Body of pancreas (tissue), 4 donors: ENCODE data around the gene ARPP21. TPM values are rescaled to one million over a fixed set of nuclear protein-coding genes. Genes with fewer than 3 reads are reported as not detected.

Source experiments
- ATAC-seq: fragments of 150-250 bp; one replicate; pipeline ENCODE4 v1.9.1; 2016
- DNase-seq, 4 donors: peaks; one replicate each; pipeline ENCODE4 v3.0.0-alpha.2; 2019
- H3K27ac ChIP-seq, 4 donors: fragments of 200-600 bp; sonication (generic); 1 replicate in 3 of 4; 2 replicates in 1 of 4; pipeline versions ENCODE4 v1.5.1 to v1.6.1; 2016 to 2019; ENCODE audit warnings: mild to moderate bottlenecking in 1 of 4, mixed read lengths in 1 of 4, moderate library complexity in 1 of 4
- H3K27me3 ChIP-seq, 2 donors: fragments of 200-600 bp; sonication (generic); one replicate each; pipeline ENCODE4 v1.6.0; 2016; ENCODE audit warnings: mild to moderate bottlenecking in 1 of 2
- H3K36me3 ChIP-seq, 2 donors: fragments of 200-600 bp; sonication (generic); replicated peaks in 1 of 2; 2 replicates each; pipeline ENCODE4 v1.5.1; 2016; ENCODE audit warnings: low read depth in 2 of 2; ENCODE audit not compliant: insufficient read depth in 1 of 2
- H3K4me1 ChIP-seq: fragments of 200-600 bp; sonication (generic); one replicate; pipeline ENCODE4 v1.6.0; 2016
- H3K4me3 ChIP-seq, 2 donors: fragments of 200-600 bp; sonication (generic); 1 replicate in 1 of 2; 2 replicates in 1 of 2; pipeline ENCODE4 v1.5.1; 2016 to 2019
- H3K9me3 ChIP-seq, 3 donors: fragments of 200-600 bp; sonication (generic); 1 replicate in 2 of 3; 2 replicates in 1 of 3; pipeline ENCODE4 v1.5.1; 2016
- CTCF ChIP-seq, 7 experiments: fragments of 450-650 bp in 4 of 7; fragments of 200-600 bp in 3 of 7; sonication (generic) in 3 of 7; IDR thresholded peaks; one replicate each; pipeline ENCODE4 v1.5.1; 2016 to 2019; ENCODE audit warnings: antibody characterized with exemption in 7 of 7
- POLR2A ChIP-seq, 3 donors: fragments of 450-650 bp; IDR thresholded peaks; one replicate each; pipeline ENCODE4 v1.6.1; 2016; ENCODE audit warnings: antibody characterized with exemption in 3 of 3, mild to moderate bottlenecking in 2 of 3
- WGBS, 2 donors: methylation state at CpG; one replicate each; pipeline ENCODE4 v1.1.5; 2017; 5-methylcytosine and 5-hydroxymethylcytosine counted together
- intact Hi-C: fragments of 100-400 bp; cut with DNase I; formaldehyde crosslinking; loops from one replicate; pipeline ENCODE4 v1.15.1; 2023
- total RNA-seq, 2 donors: library from RNA; depleted of rRNA; stranded (reverse); fragments of >200 nt; gene quantifications; one replicate each; pipeline ENCODE4 v1.1.0, GENCODE V29; 2016

ARPP21 gene
- total RNA-seq, 2 donors from 2014 or later, result not detected

- DNase-seq, result no peak
- H3K36me3 ChIP-seq, result no peaks in the 10 kb centered on the region
- intact Hi-C loops, result no loop called here
- H3K27me3 ChIP-seq, result no peaks in the 10 kb centered on the region
- H3K27ac ChIP-seq, result no peak overlapping the region
- no peaks in the 10 kb centered on the region for H3K9me3 ChIP-seq
- H3K4me1 ChIP-seq, result no peaks in the 10 kb centered on the region
- ATAC-seq, result no peak
- WGBS, 2 donors, result 50 to 52% methylated on average over 3 of the region's 3 CpGs
- H3K4me3 ChIP-seq, result no peak overlapping the region
- TF ChIP-seq CTCF (IDR thresholded peaks at IDR 0.05) (no peak), POLR2A (IDR thresholded peaks at IDR 0.05) (no peak)
Observed at GRCh38 chr3:35709691-35710090, 70.4 kb downstream of the ARPP21 start.

GRCh38 chr3:35710554-35710953 is 71.2 kb downstream of the ARPP21 start:
- Histone ChIP-seq H3K27ac (no peak overlapping the region), H3K27me3 (no peaks in the 10 kb centered on the region), H3K9me3 (no peaks in the 10 kb centered on the region), H3K4me1 (no peaks in the 10 kb centered on the region), H3K36me3 (no peaks in the 10 kb centered on the region), H3K4me3 (no peak overlapping the region)
- ATAC-seq, result no peak
- TF ChIP-seq POLR2A (IDR thresholded peaks at IDR 0.05), result no peak
- TF ChIP-seq CTCF (IDR thresholded peaks at IDR 0.05), result no peak
- no peak for DNase-seq
- intact Hi-C loops, result no loop called here
- 35 to 50% methylated on average over 1 of the region's 1 CpG for WGBS, 2 donors

GRCh38 chr3:35718921-35719320 is 79.6 kb downstream of the ARPP21 start:
- ATAC-seq, result no peak
- 82 to 91% methylated on average over 1 of the region's 1 CpG for WGBS, 2 donors
- no peaks in the 10 kb centered on the region for H3K27me3 ChIP-seq
- no peak overlapping the region for H3K4me3 ChIP-seq
- H3K27ac ChIP-seq, result no peak overlapping the region
- intact Hi-C loops, result no loop called here
- H3K36me3 ChIP-seq, result no peaks in the 10 kb centered on the region
- DNase-seq, result no peak
- TF ChIP-seq CTCF (IDR thresholded peaks at IDR 0.05) (no peak), POLR2A (IDR thresholded peaks at IDR 0.05) (no peak)
- no peaks in the 10 kb centered on the region for H3K4me1 ChIP-seq
- no peaks in the 10 kb centered on the region for H3K9me3 ChIP-seq

- no peaks in the 10 kb centered on the region for H3K4me1 ChIP-seq
- WGBS, 2 donors, result 70 to 90% methylated on average over 6 to 8 of the region's 8 CpGs
- no peak for ATAC-seq
- no peak overlapping the region for H3K4me3 ChIP-seq
- DNase-seq, result no peak
- intact Hi-C loops, result no loop called here
- H3K9me3 ChIP-seq, result no peaks in the 10 kb centered on the region
- H3K27me3 ChIP-seq, result no peaks in the 10 kb centered on the region
- no peak overlapping the region for H3K27ac ChIP-seq
- no peaks in the 10 kb centered on the region for H3K36me3 ChIP-seq
- no peak for TF ChIP-seq POLR2A (IDR thresholded peaks at IDR 0.05)
Observed at GRCh38 chr3:35721628-35722027, 82.3 kb downstream of the ARPP21 start.

- no peaks in the 10 kb centered on the region for H3K27me3 ChIP-seq
- no peak overlapping the region for H3K27ac ChIP-seq
- intact Hi-C loops, result no loop called here
- no peak overlapping the region for H3K4me3 ChIP-seq
- ATAC-seq (no peak), DNase-seq (no peak)
- H3K4me1 ChIP-seq, result no peaks in the 10 kb centered on the region
- no peaks in the 10 kb centered on the region for H3K9me3 ChIP-seq
- TF ChIP-seq POLR2A (IDR thresholded peaks at IDR 0.05) (no peak), CTCF (IDR thresholded peaks at IDR 0.05) (no peak)
- H3K36me3 ChIP-seq, result no peaks in the 10 kb centered on the region
Observed at GRCh38 chr3:35722902-35723301, 83.6 kb downstream of the ARPP21 start.
